HepG2 (cell line): ENCODE measurements around the gene ZSWIM5. TPM values are rescaled to one million over a fixed set of nuclear protein-coding genes. Genes with fewer than 3 reads are reported as not detected.

ENCODE experiments used
- ATAC-seq: fragments of 200-7000 bp; cut with Tn5 transposase; 3 replicates; pipeline ENCODE4 v1.9.1; 2020; ENCODE audit warnings: mild to moderate bottlenecking, moderate library complexity
- BruUV-seq: library from RNA; stranded (reverse); fragments of 400-500 nt; replicated peaks from 2 replicates; lab custom pipeline; 2021; lab: Mats Ljungman, UMichigan
- CTCF ChIA-PET: fragments of 300-600 bp; formaldehyde crosslinking; extraction: SDS; loops from one replicate; lab custom pipeline; 2021; ENCODE audit warnings: low total read pairs, inconsistent platforms, low intra/inter-chr PET ratio; lab: Yijun Ruan, JAX
- POLR2A ChIA-PET: fragments of 350-600 bp; sonication (Branson Sonifier 250); formaldehyde crosslinking; loops from one replicate; lab custom pipeline; 2020; ENCODE audit warnings: antibody characterized with exemption, inconsistent platforms; lab: Yijun Ruan, JAX
- DNase-seq: peaks from one replicate; pipeline ENCODE4 v3.0.0-alpha.2; 2015; ENCODE audit warnings: low spot score
- FAIRE-seq: peaks from 3 replicates; lab custom pipeline; 2011; peaks lifted over from hg19 to GRCh38; lab: Jason Lieb, UNC
- H2AFZ ChIP-seq: one replicate; pipeline ENCODE4 v1.6.1; 2011; ENCODE audit warnings: low read length, inconsistent platforms
- H3K27ac ChIP-seq: fragments of 300-600 bp; 3 replicates; pipeline ENCODE4 v1.8.0; 2011; ENCODE audit warnings: mixed run types, mild to moderate bottlenecking, mixed read lengths, low read length, inconsistent platforms; ENCODE audit not compliant: insufficient read depth; ENCODE audit errors: extremely low read length
- H3K27me3 ChIP-seq, 2 experiments: fragments of 200-600 bp in 1 of 2; 2 replicates in 1 of 2; 3 replicates in 1 of 2; pipeline versions ENCODE4 v1.6.0 to v1.8.0; 2011; ENCODE audit warnings: low read length in 2 of 2, mild to moderate bottlenecking in 2 of 2, moderate library complexity in 2 of 2, inconsistent platforms in 1 of 2; ENCODE audit not compliant: insufficient read depth in 2 of 2, control insufficient read depth in 1 of 2
- H3K36me3 ChIP-seq, 2 experiments: fragments of 200-600 bp in 1 of 2; replicated peaks in 1 of 2; 2 replicates in 1 of 2; 3 replicates in 1 of 2; pipeline versions ENCODE4 v1.5.1 to v1.8.0; 2011; ENCODE audit warnings: low read length in 2 of 2, inconsistent platforms in 1 of 2; ENCODE audit not compliant: insufficient read depth in 2 of 2, control insufficient read depth in 1 of 2
- H3K4me1 ChIP-seq: 2 replicates; pipeline ENCODE4 v1.5.1; 2012; ENCODE audit warnings: low read length, inconsistent platforms; ENCODE audit not compliant: insufficient read depth
- H3K4me2 ChIP-seq: 2 replicates; pipeline ENCODE4 v1.6.0; 2011; ENCODE audit warnings: low read depth, low read length, inconsistent platforms
- H3K4me3 ChIP-seq, 3 experiments: fragments of 200-600 bp in 1 of 3; sonication (generic), shearing (Covaris generic) in 1 of 3; replicated peaks in 1 of 3; 2 replicates each; pipeline ENCODE4 v1.5.1; 2011 to 2016; ENCODE audit warnings: low read length in 3 of 3, inconsistent platforms in 2 of 3, low read depth in 2 of 3, mild to moderate bottlenecking in 2 of 3, control low read depth in 1 of 3, mixed read lengths in 1 of 3; ENCODE audit not compliant: insufficient read depth in 1 of 3
- H3K79me2 ChIP-seq: one replicate; pipeline ENCODE4 v1.6.1; 2011; ENCODE audit warnings: low read length, inconsistent platforms; ENCODE audit not compliant: insufficient read depth
- H3K9ac ChIP-seq: 2 replicates; pipeline ENCODE4 v1.6.0; 2011; ENCODE audit warnings: mild to moderate bottlenecking, low read depth, low read length, inconsistent platforms; ENCODE audit not compliant: insufficient read depth
- H3K9me3 ChIP-seq: 2 replicates; pipeline ENCODE4 v1.5.1; 2012; ENCODE audit warnings: mild to moderate bottlenecking, low read length
- H4K20me1 ChIP-seq: 2 replicates; pipeline ENCODE4 v1.6.0; 2011; ENCODE audit warnings: inconsistent platforms, mild to moderate bottlenecking, low read length, moderate library complexity; ENCODE audit not compliant: insufficient read depth
- CENPX ChIP-seq: sonication (generic); formaldehyde crosslinking; IDR thresholded peaks from 2 replicates; pipeline ENCODE4 v1.9.0; 2021; ENCODE audit warnings: mild to moderate bottlenecking, missing genetic modification reagents, moderate library complexity
- CHD4 ChIP-seq: fragments of 200-600 bp; sonication (generic); IDR thresholded peaks from 2 replicates; pipeline ENCODE4 v1.7.0; 2017; ENCODE audit warnings: mild to moderate bottlenecking, low read length, borderline replicate concordance
- ELF1 ChIP-seq: sonication (generic); formaldehyde crosslinking; IDR thresholded peaks from 2 replicates; pipeline ENCODE4 v1.4.0; 2020; ENCODE audit warnings: missing genetic modification reagents
- IRX3 ChIP-seq: sonication (generic); formaldehyde crosslinking; IDR thresholded peaks from 2 replicates; pipeline ENCODE4 v1.8.1; 2023; ENCODE audit warnings: mild to moderate bottlenecking, low read depth, missing genetic modification reagents, borderline replicate concordance
- MIXL1 ChIP-seq: IDR thresholded peaks from 2 replicates; pipeline ENCODE4 v1.6.1; 2016
- MYNN ChIP-seq: sonication (generic); formaldehyde crosslinking; IDR thresholded peaks from 2 replicates; pipeline ENCODE4 v1.4.0; 2020; ENCODE audit warnings: mild to moderate bottlenecking, low read depth, missing genetic modification reagents
- WGBS: methylation state at CpG from one replicate; pipeline ENCODE4 v1.1.6; 2017; ENCODE audit warnings: low lambda C conversion rate; 5-methylcytosine and 5-hydroxymethylcytosine counted together
- in situ Hi-C: cut with HindIII; loops from 2 replicates; pipeline ENCODE4 v1.10.0; 2017; ENCODE audit warnings: low pct_unique_long_range_greater_than_20kb; ENCODE audit not compliant: extremely low pct_ligation_motif_present
- intact Hi-C: fragments of 100-400 bp; cut with micrococcal nuclease; formaldehyde crosslinking; loops from one replicate; pipeline ENCODE4 v1.10.0; 2022; ENCODE audit not compliant: unreplicated experiment
- polyA plus RNA-seq, 8 experiments: library from polyadenylated mRNA; depleted of rRNA in 3 of 8; stranded (reverse) in 7 of 8; unstranded in 1 of 8; fragments of >200 nt; fragmentation: Illumina TruSeq in 4 of 8; extraction: Trizol in 4 of 8; gene quantifications; 2 replicates each; pipeline versions ENCODE4 v1.2.1 to v1.2.3, GENCODE V29; 2011 to 2016; ENCODE audit warnings: low read depth in 4 of 8, missing spikeins in 1 of 8, mixed read lengths in 1 of 8; ENCODE audit not compliant: insufficient read depth in 1 of 8
- total RNA-seq, 5 experiments: library from RNA; depleted of rRNA; stranded (reverse); fragments of >200 nt; fragmentation: Illumina TruSeq; extraction: Trizol; gene quantifications; 2 replicates each; pipeline ENCODE4 v1.2.3, GENCODE V29; 2016; ENCODE audit warnings: low read depth in 1 of 5
- TF ChIP-seq, protein P1 (sequence below): sonication (generic); formaldehyde crosslinking; IDR thresholded peaks from 2 replicates; pipeline ENCODE4 v1.4.0; 2020; ENCODE audit warnings: missing genetic modification reagents, mild to moderate bottlenecking, borderline replicate concordance
- TF ChIP-seq, protein P2 (sequence below), 2 experiments: IDR thresholded peaks; 2 replicates each; pipeline ENCODE4 v1.6.1; 2011 to 2012; ENCODE audit warnings: low read length in 2 of 2, borderline replicate concordance in 1 of 2, low read depth in 1 of 2, mild to moderate bottlenecking in 1 of 2, moderate library complexity in 1 of 2
- TF ChIP-seq, protein P3 (sequence below): sonication (generic); formaldehyde crosslinking; IDR thresholded peaks from 2 replicates; pipeline ENCODE4 v1.4.0; 2020; ENCODE audit warnings: missing genetic modification reagents

The ZSWIM5 gene
- total and polyA plus RNA-seq, 2 of the 13 experiments (the other 11 are each of a cell fraction or from before 2014, with no cell fraction given) = 11.0 to 20.6 TPM

DNA sequence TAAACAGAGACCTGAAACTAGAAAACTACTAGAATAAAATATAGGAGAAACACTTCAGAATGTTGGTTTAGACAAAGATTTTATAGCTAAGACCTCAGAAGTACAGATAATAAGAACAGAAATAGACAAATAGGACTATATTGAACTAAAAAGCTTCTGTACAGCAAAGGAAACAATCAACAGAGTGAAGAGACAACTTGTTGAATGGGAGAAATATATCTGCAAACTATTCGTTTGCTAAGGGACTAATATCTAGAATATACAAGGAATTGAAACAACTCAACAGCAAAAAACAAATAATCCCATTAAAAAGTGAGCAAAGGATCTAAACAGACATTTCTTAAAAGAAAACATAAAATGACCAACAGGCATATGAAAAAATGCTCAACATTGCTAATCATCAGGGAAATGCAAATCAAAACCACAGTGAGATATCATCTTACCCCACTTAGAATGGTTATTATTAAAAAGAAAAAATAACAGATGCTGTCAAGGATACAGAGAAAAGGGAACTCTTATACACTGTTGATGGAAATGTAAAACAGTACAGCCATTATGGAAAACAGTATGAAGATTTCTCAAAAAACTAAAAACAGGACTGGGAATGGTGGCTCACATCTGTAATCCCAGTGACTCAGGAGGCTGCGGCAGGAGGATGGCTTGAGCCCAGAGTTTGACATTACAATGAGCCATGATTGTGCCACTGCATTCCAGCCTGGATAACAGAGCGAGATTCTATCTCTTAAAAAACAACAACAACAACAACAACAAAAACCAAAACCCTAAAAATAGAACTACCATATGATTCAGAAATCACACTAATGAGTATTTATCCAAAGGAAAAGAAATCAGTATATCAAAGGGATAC is 37.3 kb upstream of the ZSWIM5 start:
- TF ChIP-seq, protein P1, sequence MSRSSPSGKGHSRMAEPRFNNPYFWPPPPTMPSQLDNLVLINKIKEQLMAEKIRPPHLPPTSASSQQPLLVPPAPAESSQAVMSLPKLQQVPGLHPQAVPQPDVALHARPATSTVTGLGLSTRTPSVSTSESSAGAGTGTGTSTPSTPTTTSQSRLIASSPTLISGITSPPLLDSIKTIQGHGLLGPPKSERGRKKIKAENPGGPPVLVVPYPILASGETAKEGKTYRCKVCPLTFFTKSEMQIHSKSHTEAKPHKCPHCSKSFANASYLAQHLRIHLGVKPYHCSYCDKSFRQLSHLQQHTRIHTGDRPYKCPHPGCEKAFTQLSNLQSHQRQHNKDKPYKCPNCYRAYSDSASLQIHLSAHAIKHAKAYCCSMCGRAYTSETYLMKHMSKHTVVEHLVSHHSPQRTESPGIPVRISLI (CRISPR knock-in tag) = no peak
- TF ChIP-seq MIXL1 (CRISPR knock-in tag) (no peak), CENPX (CRISPR knock-in tag) (no peak), CHD4 (no peak)
- ATAC-seq (no peak), FAIRE-seq (no peak), DNase-seq (no peak)
- intact Hi-C loops (no loop called here), in situ Hi-C loops (no loop called here)
- no peak overlapping the region for H3K27ac ChIP-seq
- no peaks in the 10 kb centered on the region for H3K79me2 ChIP-seq
- H3K36me3 ChIP-seq = no peaks in the 10 kb centered on the region
- H2AFZ ChIP-seq = no peak overlapping the region
- ChIA-PET CTCF (no interaction called here), POLR2A (no interaction called here)
- H3K9me3 ChIP-seq = peaks cover 25% of the 10 kb centered on the region
- BruUV-seq = no TSS peak
- no peaks in the 10 kb centered on the region for H4K20me1 ChIP-seq
- H3K27me3 ChIP-seq = no peaks in the 10 kb centered on the region
- 34% methylated on average over 3 of the region's 3 CpGs for whole genome bisulfite sequencing
- no peak overlapping the region for H3K4me2 ChIP-seq
- no peak overlapping the region for H3K9ac ChIP-seq
- no peak overlapping the region for H3K4me3 ChIP-seq
- peaks cover 15% of the 10 kb centered on the region for H3K4me1 ChIP-seq

DNA sequence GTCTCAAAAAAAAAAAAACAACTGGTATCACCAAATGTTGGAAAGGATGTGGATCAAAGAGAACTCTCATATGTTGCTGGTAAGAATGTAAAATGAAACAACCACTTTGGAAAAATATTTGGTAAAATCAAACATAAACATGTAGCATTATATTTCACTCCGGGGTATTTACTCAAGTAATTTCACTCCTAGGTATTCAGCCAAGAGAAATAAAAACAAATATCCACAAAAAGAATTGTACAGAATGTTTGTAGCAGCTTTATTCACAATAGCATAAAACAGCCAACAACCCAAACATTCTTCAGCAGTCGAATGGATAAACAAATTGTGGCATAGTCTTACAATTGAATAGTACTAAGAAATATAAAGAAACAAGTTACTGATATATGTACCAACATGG is 32.4 kb upstream of the ZSWIM5 start:
- no peak overlapping the region for H3K4me3 ChIP-seq
- no peak overlapping the region for H3K4me2 ChIP-seq
- CTCF ChIA-PET = no interaction called here
- peaks cover 25% of the 10 kb centered on the region for H3K9me3 ChIP-seq
- no TSS peak for BruUV-seq
- no peak overlapping the region for H3K9ac ChIP-seq
- POLR2A ChIA-PET = no interaction called here
- DNase-seq = no peak
- H3K79me2 ChIP-seq = no peaks in the 10 kb centered on the region
- intact Hi-C loops (no loop called here), in situ Hi-C loops (loop anchor here (10.0 kb wide), 1 partner anchor 224 kb away; the partner anchor contains the start of genes HECTD3 and UROD)
- FAIRE-seq = no peak
- H3K36me3 ChIP-seq = no peaks in the 10 kb centered on the region
- WGBS = 15% methylated on average over 2 of the region's 2 CpGs
- no peak overlapping the region for H3K27ac ChIP-seq
- no peaks in the 10 kb centered on the region for H3K27me3 ChIP-seq
- no peaks in the 10 kb centered on the region for H4K20me1 ChIP-seq
- no peak for ATAC-seq
- H3K4me1 ChIP-seq = no peaks in the 10 kb centered on the region
- H2AFZ ChIP-seq = no peak overlapping the region
- no peak for TF ChIP-seq MYNN (CRISPR knock-in tag)
- TF ChIP-seq ELF1 (CRISPR knock-in tag) = no peak
- TF ChIP-seq, protein P2, sequence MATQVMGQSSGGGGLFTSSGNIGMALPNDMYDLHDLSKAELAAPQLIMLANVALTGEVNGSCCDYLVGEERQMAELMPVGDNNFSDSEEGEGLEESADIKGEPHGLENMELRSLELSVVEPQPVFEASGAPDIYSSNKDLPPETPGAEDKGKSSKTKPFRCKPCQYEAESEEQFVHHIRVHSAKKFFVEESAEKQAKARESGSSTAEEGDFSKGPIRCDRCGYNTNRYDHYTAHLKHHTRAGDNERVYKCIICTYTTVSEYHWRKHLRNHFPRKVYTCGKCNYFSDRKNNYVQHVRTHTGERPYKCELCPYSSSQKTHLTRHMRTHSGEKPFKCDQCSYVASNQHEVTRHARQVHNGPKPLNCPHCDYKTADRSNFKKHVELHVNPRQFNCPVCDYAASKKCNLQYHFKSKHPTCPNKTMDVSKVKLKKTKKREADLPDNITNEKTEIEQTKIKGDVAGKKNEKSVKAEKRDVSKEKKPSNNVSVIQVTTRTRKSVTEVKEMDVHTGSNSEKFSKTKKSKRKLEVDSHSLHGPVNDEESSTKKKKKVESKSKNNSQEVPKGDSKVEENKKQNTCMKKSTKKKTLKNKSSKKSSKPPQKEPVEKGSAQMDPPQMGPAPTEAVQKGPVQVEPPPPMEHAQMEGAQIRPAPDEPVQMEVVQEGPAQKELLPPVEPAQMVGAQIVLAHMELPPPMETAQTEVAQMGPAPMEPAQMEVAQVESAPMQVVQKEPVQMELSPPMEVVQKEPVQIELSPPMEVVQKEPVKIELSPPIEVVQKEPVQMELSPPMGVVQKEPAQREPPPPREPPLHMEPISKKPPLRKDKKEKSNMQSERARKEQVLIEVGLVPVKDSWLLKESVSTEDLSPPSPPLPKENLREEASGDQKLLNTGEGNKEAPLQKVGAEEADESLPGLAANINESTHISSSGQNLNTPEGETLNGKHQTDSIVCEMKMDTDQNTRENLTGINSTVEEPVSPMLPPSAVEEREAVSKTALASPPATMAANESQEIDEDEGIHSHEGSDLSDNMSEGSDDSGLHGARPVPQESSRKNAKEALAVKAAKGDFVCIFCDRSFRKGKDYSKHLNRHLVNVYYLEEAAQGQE (IDR thresholded peaks at IDR 0.05; ENCODE audit: borderline replicate concordance in 1 of 2, low read depth in 1 of 2, low read length in 2 of 2) = no peak
- no peak for TF ChIP-seq IRX3
- TF ChIP-seq, protein P3, sequence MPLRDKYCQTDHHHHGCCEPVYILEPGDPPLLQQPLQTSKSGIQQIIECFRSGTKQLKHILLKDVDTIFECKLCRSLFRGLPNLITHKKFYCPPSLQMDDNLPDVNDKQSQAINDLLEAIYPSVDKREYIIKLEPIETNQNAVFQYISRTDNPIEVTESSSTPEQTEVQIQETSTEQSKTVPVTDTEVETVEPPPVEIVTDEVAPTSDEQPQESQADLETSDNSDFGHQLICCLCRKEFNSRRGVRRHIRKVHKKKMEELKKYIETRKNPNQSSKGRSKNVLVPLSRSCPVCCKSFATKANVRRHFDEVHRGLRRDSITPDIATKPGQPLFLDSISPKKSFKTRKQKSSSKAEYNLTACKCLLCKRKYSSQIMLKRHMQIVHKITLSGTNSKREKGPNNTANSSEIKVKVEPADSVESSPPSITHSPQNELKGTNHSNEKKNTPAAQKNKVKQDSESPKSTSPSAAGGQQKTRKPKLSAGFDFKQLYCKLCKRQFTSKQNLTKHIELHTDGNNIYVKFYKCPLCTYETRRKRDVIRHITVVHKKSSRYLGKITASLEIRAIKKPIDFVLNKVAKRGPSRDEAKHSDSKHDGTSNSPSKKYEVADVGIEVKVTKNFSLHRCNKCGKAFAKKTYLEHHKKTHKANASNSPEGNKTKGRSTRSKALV (CRISPR knock-in tag) = no peak
